GM23338 (cell line): ENCODE data around the gene SLC19A2.

Source experiments
- CREB1 ChIP-seq: fragments of 250-450 bp; sonication (Bioruptor Pico); IDR thresholded peaks from 2 replicates; pipeline ENCODE4 v1.5.0; 2020; ENCODE audit warnings: low read depth, mild to moderate bottlenecking, moderate library complexity
- CTCF ChIP-seq, 2 experiments: fragments of 200-600 bp in 1 of 2; sonication (generic) in 1 of 2; conservative IDR thresholded peaks; 2 replicates each; pipeline versions ENCODE4 v1.5.1 to v1.6.1; 2016 to 2017; ENCODE audit warnings: antibody characterized with exemption in 2 of 2, low read depth in 2 of 2, mild to moderate bottlenecking in 2 of 2, moderate library complexity in 1 of 2
- EZH2 ChIP-seq: fragments of 200-600 bp; sonication (generic); IDR thresholded peaks from one replicate; pipeline ENCODE4 v1.8.0; 2017; ENCODE audit warnings: antibody characterized with exemption, mild to moderate bottlenecking, low read depth; ENCODE audit not compliant: unreplicated experiment
- EZH2phosphoT487 ChIP-seq: fragments of 200-600 bp; sonication (generic); IDR thresholded peaks from one replicate; pipeline ENCODE4 v1.8.1; 2018; ENCODE audit warnings: antibody characterized with exemption; ENCODE audit not compliant: unreplicated experiment
- JUNB ChIP-seq: IDR thresholded peaks from one replicate; pipeline ENCODE4 v1.6.1; 2016; ENCODE audit warnings: antibody characterized with exemption; ENCODE audit not compliant: unreplicated experiment
- POLR2AphosphoS5 ChIP-seq: IDR thresholded peaks from 2 replicates; pipeline ENCODE4 v1.6.1; 2016; ENCODE audit warnings: antibody characterized with exemption, low read depth
- REST ChIP-seq: IDR thresholded peaks from one replicate; pipeline ENCODE4 v1.6.1; 2018; ENCODE audit warnings: antibody characterized with exemption; ENCODE audit not compliant: unreplicated experiment
- ZNF331 ChIP-seq: fragments of 250-450 bp; sonication (Bioruptor Pico); IDR thresholded peaks from 2 replicates; pipeline ENCODE4 v1.5.0; 2020; ENCODE audit warnings: low read depth, mild to moderate bottlenecking, moderate library complexity

GRCh38 chr1:169493251-169493650 lies 7.5 kb upstream of the SLC19A2 start:
- TF ChIP-seq EZH2 (no peak), CREB1 (CRISPR knock-in tag) (no peak), REST (no peak), CTCF (conservative IDR thresholded peaks at IDR 0.05; ENCODE audit: low read depth in 2 of 2) (no peak), POLR2AphosphoS5 (no peak), EZH2phosphoT487 (no peak), ZNF331 (CRISPR knock-in tag) (no peak), JUNB (no peak)
